K562 (cell line): ENCODE data around the gene NUP205. TPM values are rescaled to one million over a fixed set of nuclear protein-coding genes. Genes with fewer than 3 reads are reported as not detected.

ENCODE experiments used
- BRD9 ChIP-seq: fragments of 450-650 bp; IDR thresholded peaks from 2 replicates; pipeline ENCODE4 v1.6.1; 2018; ENCODE audit warnings: low read depth; ENCODE audit not compliant: partially characterized antibody
- CC2D1A ChIP-seq: fragments of 450-650 bp; IDR thresholded peaks from 2 replicates; pipeline ENCODE4 v1.6.1; 2017; ENCODE audit warnings: mild to moderate bottlenecking
- CHD1 ChIP-seq: fragments of 200-600 bp; sonication (generic); IDR thresholded peaks from one replicate; pipeline ENCODE4 v1.6.1; 2012; ENCODE audit warnings: mild to moderate bottlenecking, moderate library complexity, low read length, inconsistent platforms
- ETV5 ChIP-seq: sonication (generic); formaldehyde crosslinking; IDR thresholded peaks from 2 replicates; pipeline ENCODE4 v1.4.0; 2020; ENCODE audit warnings: low read depth, mild to moderate bottlenecking, missing genetic modification reagents
- FOXM1 ChIP-seq, 2 experiments: fragments of 450-650 bp in 1 of 2; sonication (generic) in 1 of 2; formaldehyde crosslinking in 1 of 2; IDR thresholded peaks; 2 replicates each; pipeline versions ENCODE4 v1.6.1 to v1.9.0; 2017 to 2022; ENCODE audit warnings: low read depth in 2 of 2, mild to moderate bottlenecking in 2 of 2, missing genetic modification reagents in 1 of 2, moderate library complexity in 1 of 2
- HDAC1 ChIP-seq, 2 experiments: fragments of 450-650 bp; IDR thresholded peaks; 2 replicates each; pipeline ENCODE4 v1.6.1; 2016 to 2017; ENCODE audit warnings: inconsistent platforms in 1 of 2, mild to moderate bottlenecking in 1 of 2, moderate library complexity in 1 of 2
- HDGF ChIP-seq: fragments of 450-650 bp; IDR thresholded peaks from 2 replicates; pipeline ENCODE4 v1.6.1; 2016
- KAT8 ChIP-seq: fragments of 450-650 bp; IDR thresholded peaks from 2 replicates; pipeline ENCODE4 v1.6.1; 2016; ENCODE audit warnings: low read depth, mild to moderate bottlenecking
- LARP7 ChIP-seq: fragments of 450-650 bp; IDR thresholded peaks from 2 replicates; pipeline ENCODE4 v1.6.1; 2016
- LEF1 ChIP-seq: fragments of 450-650 bp; IDR thresholded peaks from 2 replicates; pipeline ENCODE4 v1.6.1; 2016; ENCODE audit warnings: mild to moderate bottlenecking
- MLLT1 ChIP-seq, 2 experiments: fragments of 450-650 bp; IDR thresholded peaks; 2 replicates each; pipeline ENCODE4 v1.6.1; 2016
- NBN ChIP-seq: fragments of 450-650 bp; IDR thresholded peaks from 2 replicates; pipeline ENCODE4 v1.6.1; 2016; ENCODE audit warnings: low read depth, mild to moderate bottlenecking
- NFE2L1 ChIP-seq: fragments of 450-650 bp; IDR thresholded peaks from 2 replicates; pipeline ENCODE4 v1.6.1; 2016; ENCODE audit warnings: missing genetic modification characterization, low read depth, mild to moderate bottlenecking, missing compliant biosample characterization, moderate library complexity, borderline replicate concordance
- PRDM10 ChIP-seq: fragments of 450-650 bp; IDR thresholded peaks from 2 replicates; pipeline ENCODE4 v1.6.1; 2018; ENCODE audit not compliant: partially characterized antibody
- PYGO2 ChIP-seq: fragments of 450-650 bp; IDR thresholded peaks from 2 replicates; pipeline ENCODE4 v1.6.1; 2016; ENCODE audit warnings: mild to moderate bottlenecking, missing genetic modification characterization, moderate library complexity, missing compliant biosample characterization
- SMARCE1 ChIP-seq: fragments of 450-650 bp; IDR thresholded peaks from 2 replicates; pipeline ENCODE4 v1.7.1; 2016; ENCODE audit warnings: mild to moderate bottlenecking
- TCF7L2 ChIP-seq: fragments of 150-350 bp; IDR thresholded peaks from 2 replicates; pipeline ENCODE4 v1.6.1; 2016; ENCODE audit warnings: low read depth, mild to moderate bottlenecking, low read length, moderate library complexity
- TCFL5 ChIP-seq: fragments of 250-450 bp; sonication (Bioruptor Pico); conservative IDR thresholded peaks from 2 replicates; pipeline ENCODE4 v1.6.1; 2021; ENCODE audit warnings: mild to moderate bottlenecking, moderate library complexity, matching md5 sums
- TRIM28 ChIP-seq: fragments of 450-650 bp; IDR thresholded peaks from 2 replicates; pipeline ENCODE4 v1.6.1; 2017
- ZBTB2 ChIP-seq: fragments of 450-650 bp; IDR thresholded peaks from 2 replicates; pipeline ENCODE4 v1.6.1; 2016; ENCODE audit warnings: antibody characterized with exemption
- ZNF224 ChIP-seq: sonication (generic); formaldehyde crosslinking; IDR thresholded peaks from 2 replicates; pipeline ENCODE4 v1.8.0; 2022; ENCODE audit warnings: mild to moderate bottlenecking, missing genetic modification reagents
- polyA plus RNA-seq, 8 experiments: library from polyadenylated mRNA; depleted of rRNA in 4 of 8; stranded (reverse) in 5 of 8; unstranded in 3 of 8; fragments of >200 nt; fragmentation: Nextera tagmentation in 2 of 8; fragmentation: Illumina TruSeq in 1 of 8; extraction: Ambion mirVana in 2 of 8; extraction: Trizol in 1 of 8; gene quantifications; 2 replicates each; pipeline versions ENCODE4 v1.2.1 to v1.2.3, GENCODE V29; 2011 to 2014; ENCODE audit warnings: inconsistent platforms in 1 of 8, missing spikeins in 1 of 8
- total RNA-seq, 7 experiments: library from RNA; depleted of rRNA in 6 of 7; stranded (reverse); fragments of >200 nt in 6 of 7; fragmentation: Illumina TruSeq in 2 of 7; extraction: Trizol in 2 of 7; gene quantifications; 2 replicates each; pipeline versions ENCODE4 v1.2.1 to v1.2.3, GENCODE V29; 2011 to 2021; ENCODE audit warnings: low replicate concordance in 1 of 7
- TF ChIP-seq, protein P1 (sequence below): fragments of 450-650 bp; IDR thresholded peaks from 2 replicates; pipeline ENCODE4 v1.7.0; 2016; ENCODE audit warnings: borderline replicate concordance

NUP205 gene
- total and polyA plus RNA-seq, 9 of the 15 experiments (the other 6 are each of a cell fraction or from before 2014, with no cell fraction given) = 101 to 282 (median 193) TPM

DNA sequence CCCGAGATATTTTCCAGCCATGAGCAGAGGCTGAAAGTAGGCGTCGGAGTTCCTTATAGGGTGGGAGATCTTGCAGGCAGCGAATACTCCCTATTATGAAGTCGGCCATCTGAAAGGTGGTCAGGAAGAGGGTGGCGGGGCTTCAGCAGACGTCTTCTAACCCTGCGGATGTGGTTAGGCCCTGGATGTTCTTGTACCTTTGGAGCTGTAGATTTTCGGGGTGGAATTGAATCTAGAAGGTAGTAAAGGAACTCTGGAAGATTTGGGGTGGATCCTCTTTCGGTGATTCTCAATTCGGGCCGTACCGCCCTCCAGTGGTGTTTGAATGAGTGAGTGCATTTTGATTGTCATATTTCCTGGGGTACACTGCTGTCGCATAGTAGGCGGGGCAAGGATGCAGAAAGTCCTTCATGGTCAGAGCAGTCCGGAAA lies 635 bp downstream of the NUP205 start (continued):
- TF ChIP-seq FOXM1 (IDR thresholded peaks at IDR 0.05; ENCODE audit: low read depth) (no peak), FOXM1 (CRISPR knock-in tag; IDR thresholded peaks at IDR 0.05; ENCODE audit: low read depth) (no peak), PYGO2 (tag) (0 out of 2 replicates have a peak, but pooled peaks have one; percentile 23), TCF7L2 (no peak), MLLT1 (IDR thresholded peaks at IDR 0.05) (peak; percentile 12 to 72; a peak in 1 of 4 replicates), HDGF (peak; percentile 77; the same call in 1 of the 2 replicates), ZNF224 (CRISPR knock-in tag) (0 out of 2 replicates have a peak, but pooled peaks have one; percentile 9), NBN (peak; percentile 51; the same call in 1 of the 2 replicates), BRD9 (peak; percentile 93), CC2D1A (peak; percentile 73; the same call in 1 of the 2 replicates), TRIM28 (peak; percentile 32; the same call in 1 of the 2 replicates), LEF1 (0 out of 2 replicates have a peak, but pooled peaks have one; percentile 8), CHD1 (peak; percentile 79), SMARCE1 (0 out of 2 replicates have a peak, but pooled peaks have one; percentile 32), PRDM10 (peak; percentile 60), NFE2L1 (tag) (no peak), KAT8 (no peak), ETV5 (CRISPR knock-in tag) (0 out of 2 replicates have a peak, but pooled peaks have one; percentile 25), TCFL5 (CRISPR knock-in tag) (no peak), LARP7 (no peak), HDAC1 (IDR thresholded peaks at IDR 0.05) (no peak; a peak in 1 of 4 replicates), ZBTB2 (0 out of 2 replicates have a peak, but pooled peaks have one; percentile 9)
- TF ChIP-seq, protein P1, sequence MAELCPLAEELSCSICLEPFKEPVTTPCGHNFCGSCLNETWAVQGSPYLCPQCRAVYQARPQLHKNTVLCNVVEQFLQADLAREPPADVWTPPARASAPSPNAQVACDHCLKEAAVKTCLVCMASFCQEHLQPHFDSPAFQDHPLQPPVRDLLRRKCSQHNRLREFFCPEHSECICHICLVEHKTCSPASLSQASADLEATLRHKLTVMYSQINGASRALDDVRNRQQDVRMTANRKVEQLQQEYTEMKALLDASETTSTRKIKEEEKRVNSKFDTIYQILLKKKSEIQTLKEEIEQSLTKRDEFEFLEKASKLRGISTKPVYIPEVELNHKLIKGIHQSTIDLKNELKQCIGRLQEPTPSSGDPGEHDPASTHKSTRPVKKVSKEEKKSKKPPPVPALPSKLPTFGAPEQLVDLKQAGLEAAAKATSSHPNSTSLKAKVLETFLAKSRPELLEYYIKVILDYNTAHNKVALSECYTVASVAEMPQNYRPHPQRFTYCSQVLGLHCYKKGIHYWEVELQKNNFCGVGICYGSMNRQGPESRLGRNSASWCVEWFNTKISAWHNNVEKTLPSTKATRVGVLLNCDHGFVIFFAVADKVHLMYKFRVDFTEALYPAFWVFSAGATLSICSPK = peak; percentile 11; the same call in 1 of the 2 replicates
